Femur (tissue), 1 donor: ENCODE measurements around the gene CPNE5.
"Not testable (repeated sequence)": the region's sequence is repeated elsewhere in the genome, so short reads cannot be mapped to it uniquely, and the experiment has no call there.

ENCODE experiments used
- DNase-seq: peaks from one replicate; pipeline ENCODE4 v3.0.0-alpha.2; 2017

The CPNE5 gene

DNA sequence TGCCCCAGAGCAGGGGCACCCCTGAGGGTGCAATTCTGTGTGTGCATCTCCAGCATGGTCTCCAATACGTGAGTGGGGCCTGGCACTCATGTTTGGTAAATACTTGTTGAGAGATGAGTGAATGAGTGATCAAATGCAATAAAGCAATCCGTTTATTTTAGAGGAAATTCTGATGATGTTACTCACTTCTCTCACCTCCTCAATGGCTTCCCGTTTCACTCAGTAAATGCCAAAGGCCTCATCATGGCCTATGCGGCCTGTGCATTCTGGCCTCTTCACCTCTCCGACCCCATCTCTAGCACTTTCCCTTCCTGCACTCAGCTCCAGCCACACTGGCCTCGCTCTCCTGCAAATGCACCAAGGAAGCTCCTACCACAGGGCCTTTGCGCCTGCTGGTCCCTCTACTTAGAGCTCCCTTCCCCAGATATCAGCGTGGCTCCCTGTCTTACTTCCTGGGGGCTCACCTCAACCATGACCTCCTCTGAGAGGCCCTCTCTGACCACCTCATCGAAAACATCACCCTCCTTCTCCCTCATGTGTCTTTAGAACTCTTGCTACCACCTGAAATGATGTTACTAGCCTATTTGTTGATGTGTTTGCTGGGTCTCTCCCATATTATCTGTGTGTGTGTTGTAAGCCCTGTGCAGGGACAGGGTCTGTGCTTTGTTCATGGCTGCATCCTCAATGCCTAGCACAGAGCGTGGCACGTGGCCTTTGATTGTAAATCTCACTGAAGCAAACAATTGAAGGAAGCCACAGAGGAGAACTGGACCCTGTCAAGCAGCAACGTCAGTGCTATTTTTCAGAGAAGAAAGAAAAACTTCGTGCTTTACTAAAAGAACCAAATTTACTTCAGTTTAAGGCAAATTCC, 99.1 kb downstream of the CPNE5 start:
- no peak for DNase-seq

DNA sequence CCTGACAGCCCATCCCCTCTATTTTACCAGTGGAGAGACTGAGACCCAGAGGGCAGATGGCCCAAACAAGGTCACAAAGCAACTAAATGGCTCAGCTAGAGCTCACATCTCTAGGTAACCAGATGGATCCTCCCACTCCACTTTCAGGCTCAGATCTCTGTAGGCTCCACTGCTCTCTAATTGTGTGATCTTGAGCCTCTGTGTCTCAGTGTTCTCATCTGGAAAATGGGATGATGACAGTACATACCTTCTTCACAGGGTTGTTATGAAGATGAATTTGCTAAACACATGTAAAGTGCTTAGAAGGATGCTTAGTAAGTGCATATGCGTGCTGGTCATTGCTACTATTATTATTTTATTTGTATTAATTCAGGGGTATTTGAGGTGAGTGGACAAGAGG, 101.1 kb downstream of the CPNE5 start:
- DNase-seq: no peak

DNA sequence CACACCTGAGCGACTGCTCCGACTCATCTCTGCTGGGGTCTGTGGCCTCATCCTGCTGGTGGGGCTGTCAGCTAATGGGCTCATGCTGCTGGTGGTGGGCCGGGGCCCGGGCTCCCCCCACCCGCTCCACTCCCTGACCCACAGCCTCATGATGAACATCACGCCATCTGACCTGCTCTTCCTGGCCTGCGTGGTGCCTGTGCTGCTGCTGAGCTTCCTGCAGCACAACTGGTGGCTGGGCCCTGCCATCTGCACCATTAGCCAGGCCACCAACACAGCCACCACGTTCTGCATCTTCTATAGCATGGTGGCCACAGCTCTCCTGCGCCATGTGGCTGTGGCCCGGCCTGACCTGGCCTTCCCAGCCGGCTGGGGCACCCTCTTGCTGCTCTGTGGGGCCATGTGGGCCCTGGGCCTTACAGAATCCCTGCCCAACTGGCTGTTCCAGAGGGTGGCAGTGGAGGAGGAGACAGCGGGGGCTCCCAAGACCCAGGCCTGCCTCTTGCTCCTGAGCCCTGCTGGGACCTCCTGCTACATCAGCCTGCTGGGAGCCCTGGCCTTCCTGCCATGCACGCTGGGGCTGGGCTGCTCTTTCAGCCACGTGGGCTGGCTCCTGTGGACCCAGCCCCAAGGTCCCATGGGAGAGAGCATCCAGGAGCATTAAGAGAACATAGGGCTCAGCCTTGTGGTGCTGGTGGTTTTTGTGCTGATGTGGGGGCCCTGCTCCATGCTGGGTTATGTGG, 102.0 kb downstream of the CPNE5 start:
- no peak for DNase-seq

DNA sequence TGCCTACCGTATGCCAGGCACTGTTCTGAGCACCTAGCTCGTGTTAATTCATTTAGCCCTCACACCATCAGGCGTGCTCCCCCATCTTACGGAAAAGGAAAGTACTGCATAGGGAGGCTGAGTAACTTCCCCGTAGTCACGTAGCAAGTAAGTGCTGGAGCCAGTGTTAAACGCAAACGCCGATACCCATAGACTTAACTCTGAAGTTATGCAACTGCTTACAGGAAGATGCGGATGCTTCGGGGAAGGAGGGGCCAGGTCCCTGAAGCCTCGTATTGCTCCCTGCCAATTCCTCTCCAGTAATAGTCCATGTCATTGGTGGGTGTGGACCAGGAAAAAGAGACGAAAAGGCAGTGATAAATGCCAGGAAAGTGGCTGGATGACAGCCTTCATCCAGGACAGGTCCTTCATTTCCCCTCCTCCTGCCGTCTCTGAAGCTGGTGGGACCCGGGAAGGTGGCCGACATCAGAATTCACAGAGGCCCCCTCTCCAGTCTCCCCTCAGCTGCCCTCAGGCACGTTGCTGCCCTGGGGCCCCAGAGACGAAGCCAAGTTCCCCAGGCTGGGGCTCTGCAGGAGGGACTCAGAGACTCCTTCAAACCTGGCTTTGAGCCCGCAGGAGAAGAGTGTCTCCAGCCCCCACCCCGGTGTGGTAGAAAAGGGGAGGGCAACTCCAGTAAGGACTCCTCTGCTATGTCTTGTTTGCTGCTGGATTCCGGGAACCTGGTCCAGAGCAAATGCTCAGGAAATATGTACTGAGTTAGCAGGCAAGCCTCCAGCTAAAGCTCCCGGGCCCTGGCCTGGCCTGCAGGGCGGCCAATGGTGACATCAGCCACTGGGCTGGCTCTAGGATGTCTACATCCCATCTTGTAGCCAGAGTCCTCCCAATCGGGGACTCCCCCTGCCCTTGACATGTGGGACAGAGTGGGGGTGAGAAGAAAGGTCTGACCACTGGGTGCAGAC, 103.9 kb downstream of the CPNE5 start:
- DNase-seq: peak; percentile 95

DNA sequence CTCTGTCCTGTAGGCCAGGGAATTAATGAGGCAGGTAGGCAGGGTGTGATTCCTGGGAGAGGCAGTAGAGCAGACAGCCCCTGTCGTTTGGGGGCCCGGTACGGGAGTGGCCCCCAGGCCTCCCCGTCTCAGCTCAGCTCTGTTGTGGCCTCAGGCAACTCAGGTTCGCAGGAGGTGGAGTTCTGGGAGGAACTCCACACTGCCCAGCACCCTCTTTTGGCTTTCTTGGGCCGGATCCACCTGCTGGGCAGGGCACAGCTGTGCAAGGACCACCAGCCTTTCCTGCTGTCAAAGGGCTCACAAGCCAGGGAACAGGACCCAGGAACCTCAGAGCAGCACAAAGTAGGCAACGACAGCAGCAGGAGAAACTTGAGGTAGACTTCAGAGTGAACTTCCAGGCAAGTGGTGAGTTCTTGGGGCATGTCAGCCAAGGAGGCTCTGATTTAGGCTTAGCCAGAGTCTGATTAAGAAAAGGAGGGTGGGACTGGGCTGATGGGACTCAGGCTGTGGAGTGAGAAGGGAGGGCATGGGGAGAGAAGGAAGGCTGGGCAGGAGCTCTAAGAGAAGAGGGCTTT, 104.7 kb downstream of the CPNE5 start:
- DNase-seq: no peak

DNA sequence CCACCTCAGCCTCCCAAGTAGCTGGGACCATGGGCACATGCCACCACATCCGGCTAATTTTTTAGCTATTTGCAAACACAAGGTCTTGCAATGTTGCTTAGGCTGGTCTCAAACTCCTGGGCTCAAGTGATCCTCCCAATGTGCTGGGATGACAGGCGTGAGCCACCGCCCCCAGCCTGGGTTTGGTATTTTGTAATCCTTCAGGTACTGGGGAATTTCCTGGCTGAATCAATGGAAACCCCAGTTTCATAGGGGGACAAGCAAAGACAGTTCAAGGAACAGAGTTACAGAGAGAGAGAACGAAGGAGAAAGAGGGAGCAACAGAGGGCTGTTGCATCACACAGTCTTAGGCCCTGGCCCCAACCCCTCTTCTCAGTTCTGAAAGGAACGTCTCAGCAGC, 105.9 kb downstream of the CPNE5 start:
- DNase-seq: no peak

DNA sequence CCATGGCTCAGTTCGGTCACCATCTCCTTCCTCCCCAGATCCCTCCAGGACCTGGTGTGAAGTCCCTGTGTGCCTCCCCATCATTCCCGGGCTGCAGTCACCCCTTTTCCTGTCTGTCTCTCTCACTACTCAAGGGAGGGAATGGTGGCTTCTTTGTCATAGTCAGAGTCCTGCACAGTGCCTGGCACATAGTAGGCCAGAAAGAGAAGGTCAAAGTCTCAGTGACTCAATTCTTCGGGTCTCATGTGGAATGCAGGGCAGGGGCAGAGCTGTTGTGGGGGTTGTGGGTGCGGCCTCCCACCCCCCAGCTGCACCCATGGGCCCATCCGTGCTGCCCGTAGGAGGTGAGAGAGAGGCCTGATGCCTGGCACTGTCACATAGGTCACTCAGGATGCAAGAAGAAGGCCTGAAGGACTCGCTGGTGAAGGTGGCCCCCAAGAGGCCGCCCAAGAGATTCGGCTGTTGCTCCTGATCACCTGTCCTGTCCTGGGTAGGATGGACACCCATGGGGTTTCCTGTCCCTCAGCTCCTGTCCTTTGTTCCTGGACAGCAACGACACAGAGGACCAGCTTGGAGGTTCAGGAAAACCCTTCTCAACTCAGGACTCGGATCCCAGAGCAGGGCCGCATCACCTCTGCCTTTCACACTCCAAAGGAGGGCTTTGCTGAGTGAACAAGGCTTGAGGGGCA, 107.5 kb downstream of the CPNE5 start:
- DNase-seq: no peak

DNA sequence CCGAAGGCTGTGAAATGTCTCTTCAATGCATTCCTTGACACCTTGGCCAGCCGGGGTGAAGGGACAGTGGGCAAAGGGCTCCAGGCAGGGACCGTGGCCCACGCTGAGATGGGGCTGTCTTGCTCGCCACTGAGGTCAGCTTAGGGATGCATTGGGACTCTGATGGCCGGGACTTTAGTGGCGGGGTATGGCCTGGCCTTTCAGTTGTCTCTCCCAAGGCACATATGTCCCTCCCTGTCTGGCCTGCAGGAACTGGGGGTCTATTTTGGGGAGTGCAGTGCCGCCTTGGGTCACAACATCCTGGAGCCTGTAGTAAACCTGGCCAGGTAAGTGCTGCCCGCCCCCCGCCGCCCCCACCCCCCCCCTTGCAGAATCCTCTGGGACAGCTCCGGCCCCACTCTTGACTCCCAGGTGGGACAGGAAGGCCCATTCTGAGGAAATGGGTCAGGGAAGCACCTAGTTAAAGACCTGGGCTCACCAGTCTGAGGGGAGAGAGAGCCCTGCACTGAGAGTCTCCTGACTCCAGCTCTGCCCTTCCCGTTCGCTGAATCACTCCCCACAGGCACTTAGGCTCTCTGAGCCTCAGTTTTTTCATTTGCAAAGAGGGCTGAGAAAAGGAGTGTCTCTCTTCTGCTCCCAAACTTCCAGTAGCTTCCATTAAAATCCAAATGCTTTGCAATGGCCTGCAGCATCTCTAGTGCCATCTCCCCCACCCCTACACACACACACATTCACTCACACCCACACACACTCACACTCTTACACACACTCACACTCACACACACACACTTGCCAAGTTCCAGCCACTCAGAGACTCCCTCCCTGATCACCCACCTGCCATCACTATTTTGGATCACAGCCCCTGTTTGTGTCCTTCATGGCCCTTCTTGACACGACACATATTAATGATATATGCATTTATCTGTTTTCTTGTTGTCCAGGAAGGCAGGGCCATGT, 108.5 kb downstream of the CPNE5 start:
- DNase-seq: no peak

DNA sequence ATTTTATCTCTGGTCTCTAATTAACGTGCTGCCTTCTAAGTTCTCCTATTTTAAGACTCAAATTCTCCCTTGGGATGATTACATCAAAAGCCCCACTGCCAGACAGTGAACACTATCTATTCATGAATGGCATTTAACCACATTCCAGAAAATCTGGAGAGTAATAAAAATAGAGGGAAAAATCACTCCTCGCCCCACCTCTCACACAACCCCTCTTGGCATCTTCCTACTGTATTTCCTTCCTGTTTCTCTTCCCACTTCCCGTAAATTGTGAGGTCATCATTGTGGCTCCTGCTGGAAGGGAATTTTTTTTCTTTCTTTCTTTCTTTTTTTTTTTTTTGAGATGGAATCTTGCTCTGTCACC, 110.1 kb downstream of the CPNE5 start:
- DNase-seq: no peak

DNA sequence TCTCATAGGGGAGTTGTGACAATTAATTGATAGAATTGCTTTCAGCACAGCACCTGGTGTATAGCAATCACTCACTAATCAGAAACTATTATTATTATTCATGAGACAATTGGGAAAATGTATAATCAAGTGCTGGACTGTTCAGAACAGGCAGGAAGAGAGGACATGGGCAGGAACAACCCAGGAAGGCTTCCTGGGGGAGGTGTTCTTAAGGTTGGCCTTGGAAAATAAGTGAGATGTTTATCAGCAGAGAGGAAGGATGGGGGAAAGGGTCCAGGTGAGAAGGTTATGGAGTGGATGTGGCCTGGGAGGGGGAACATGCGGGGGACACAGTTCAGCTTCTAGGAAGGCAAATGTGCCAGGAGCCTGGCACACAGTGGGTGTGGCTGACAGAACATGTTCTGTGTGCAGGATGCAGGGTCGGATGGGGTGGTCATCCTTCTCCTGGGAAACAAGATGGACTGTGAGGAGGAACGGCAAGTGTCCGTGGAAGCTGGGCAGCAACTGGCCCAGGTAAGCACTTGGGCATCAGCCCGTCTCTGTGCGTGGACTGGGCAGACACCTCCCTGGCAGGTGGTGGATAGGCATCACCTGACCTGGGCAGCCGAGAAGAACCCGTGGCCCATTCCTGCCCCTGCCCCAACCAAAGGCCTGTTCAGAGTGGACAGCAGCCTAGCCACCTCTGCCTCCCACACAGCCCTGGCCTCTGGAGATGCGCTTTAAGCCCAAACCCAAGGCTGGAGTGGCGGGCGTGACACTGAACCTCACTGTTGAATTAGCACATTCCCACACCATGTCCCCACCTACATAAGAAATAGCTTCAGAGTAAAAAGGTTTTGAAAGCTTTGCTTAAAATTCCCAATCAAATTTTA, 110.7 kb downstream of the CPNE5 start:
- no peak for DNase-seq

DNA sequence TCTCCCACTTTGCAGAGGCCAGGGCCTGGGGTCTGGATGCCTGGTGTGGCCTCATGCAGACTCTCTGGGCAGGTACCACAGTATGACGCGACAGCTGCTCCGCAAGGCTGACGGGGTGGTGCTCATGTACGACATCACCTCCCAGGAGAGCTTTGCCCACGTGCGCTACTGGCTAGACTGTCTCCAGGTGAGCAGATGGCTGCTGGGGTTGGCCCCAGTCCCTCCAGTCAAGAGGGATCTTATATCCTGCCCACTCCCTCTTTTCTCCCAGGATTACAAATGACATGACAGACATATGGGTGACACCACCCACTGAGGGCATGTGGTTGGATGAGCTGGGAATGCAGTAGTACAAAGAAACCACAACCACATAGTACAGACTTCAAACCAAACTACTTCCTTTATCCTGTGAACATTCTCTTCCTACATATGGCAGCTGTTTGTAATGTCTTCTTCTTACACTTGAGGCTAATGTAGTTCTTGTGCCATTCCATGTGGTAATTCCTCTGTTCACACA, 111.7 kb downstream of the CPNE5 start:
- DNase-seq: no peak

DNA sequence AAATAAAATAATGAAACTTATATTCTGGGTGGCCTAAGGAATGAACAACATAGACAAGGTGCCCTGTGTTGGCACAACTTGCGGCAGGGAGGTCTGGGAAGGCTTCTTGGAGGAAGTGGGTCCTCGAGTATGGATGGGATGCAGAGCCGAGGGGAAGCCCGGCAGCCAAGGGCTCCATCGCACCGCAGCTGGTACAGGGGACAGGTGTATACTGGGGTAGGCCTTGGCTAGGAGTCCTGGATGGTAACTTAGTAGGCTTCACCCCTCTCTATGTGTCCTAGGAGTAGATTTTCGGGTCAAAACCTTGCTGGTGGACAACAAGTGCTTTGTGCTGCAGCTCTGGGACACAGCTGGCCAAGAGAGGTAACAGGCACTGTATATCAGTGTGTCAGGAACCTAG, 113.7 kb downstream of the CPNE5 start:
- DNase-seq: no peak

DNA sequence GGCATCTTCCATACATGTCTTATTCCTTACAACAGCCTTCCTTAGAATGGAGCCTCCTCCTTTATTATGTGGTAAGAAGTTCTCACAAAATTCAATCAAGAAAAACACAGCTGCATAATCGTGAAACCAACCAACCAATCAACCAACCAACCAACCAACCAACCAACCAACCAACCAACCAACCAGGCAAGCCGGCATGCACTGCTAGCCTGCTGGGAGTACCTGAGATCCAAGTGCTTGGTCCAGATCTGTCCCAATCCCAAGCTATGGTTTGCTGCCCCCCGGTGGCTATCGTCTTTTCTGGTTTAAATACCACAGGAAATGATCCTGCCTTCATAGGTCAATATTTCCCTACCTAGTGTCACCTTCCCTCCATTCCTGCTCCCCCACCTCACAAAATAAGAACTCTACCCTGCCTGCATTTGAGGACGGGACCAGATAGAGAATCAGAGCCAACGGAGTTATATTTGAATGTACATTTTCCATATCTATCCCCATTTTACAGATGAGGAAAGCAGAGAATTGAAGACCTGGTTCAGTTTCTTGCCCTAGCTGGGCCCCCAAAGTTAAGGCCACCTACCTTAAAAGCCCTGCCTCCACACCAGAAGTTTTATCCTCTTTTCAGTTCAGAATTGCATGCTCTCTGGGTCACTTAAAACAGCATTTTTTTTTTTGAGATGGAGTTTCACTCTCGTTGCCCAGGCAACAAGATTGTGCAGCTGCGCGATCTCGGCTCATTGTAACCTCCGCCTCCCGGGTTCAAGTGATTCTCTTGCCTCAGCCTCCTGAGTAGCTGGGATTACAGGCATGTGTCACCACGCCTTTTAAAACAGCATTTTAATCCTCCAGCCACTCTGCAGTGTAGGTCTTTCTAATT, 114.5 kb downstream of the CPNE5 start:
- DNase-seq: no peak

DNA sequence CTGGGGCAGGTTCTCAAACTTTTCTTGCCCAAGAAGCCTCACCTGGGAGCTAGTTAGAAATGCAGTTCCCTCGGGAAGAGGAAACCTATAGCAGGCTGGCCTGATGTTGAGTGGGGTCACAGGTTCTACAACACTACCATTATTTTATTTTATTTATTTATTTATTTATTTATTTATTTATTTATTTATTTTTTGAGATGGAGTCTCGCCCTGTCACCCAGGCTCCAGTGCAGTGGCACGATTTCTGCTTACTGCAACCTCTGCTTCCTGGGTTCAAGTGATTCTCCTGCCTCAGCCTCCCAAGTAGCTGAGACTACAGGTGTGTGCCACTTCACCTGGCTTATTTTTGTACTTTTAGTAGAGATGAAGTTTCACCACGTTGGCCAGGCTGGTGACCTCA, 115.3 kb downstream of the CPNE5 start:
- DNase-seq: not testable (repeated sequence)

DNA sequence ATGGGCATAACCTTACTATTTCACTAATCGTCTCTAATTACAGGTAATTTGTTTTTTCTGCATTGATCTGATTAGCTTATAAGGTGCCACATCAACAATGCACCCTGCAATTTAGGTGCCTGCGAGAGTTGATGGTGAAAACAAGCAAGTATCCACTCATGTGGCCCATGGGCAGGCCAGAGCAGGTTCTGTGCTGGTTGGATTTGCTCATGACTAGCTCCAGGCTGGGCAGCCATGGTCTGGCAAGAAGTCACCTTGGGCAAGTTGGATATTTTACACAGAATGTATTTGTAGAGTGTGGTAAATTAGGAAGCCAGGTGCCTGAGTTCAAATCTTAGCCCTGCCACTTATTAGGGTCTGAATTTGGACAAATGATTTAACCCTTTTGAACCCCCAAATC, 116.4 kb downstream of the CPNE5 start:
- no peak for DNase-seq

DNA sequence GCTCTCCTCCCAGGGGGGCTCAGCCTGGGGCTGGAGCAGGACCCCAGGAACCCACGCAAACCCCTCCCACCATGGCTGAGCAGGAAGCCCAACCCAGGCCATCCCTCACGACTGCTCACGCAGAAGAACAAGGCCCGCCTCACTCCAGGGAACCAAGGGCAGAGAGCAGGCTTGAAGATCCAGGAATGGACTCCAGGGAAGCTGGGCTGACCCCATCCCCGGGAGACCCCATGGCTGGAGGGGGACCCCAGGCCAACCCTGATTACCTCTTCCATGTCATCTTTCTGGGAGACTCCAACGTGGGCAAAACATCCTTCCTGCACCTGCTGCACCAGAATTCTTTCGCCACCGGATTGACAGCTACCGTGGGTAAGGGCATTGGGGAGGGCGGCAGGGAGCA, 116.9 kb downstream of the CPNE5 start:
- no peak for DNase-seq

DNA sequence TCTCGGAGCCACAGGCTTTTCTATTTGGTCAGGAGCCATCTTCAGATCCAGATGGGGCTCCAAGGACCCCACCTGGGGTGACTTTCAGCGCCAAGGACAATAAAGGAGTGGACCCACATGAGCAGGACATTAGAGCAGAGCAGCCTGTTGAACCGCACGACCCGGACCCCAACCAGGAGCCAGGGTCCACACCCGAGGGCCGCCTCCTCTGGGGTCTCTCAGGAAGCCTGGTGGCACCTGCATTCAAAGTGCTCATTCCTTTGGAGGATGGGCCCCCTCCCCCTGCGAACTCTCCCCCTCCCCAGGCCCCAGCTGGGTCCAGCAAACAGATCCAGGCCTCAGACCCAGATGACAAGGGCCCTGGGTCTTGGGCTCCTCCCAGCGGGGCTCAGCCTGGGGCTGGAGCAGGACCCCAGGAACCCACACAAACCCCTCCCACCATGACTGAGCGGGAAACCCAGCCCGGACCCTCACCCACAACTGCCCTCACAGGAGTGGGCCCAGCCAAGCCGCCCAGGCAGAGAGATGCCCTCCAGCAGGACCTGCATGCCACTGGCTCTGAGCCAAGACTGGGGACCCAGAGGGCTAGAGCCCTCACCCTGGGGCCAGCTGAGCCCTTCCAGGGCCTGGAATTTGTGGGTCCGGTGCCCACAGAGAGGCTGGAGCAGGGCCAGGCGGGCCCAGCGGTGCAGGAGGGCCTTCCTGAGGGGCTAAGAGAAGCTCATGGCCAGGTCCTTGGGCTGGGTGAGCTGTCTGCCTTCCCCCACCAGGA, 117.7 kb downstream of the CPNE5 start:
- DNase-seq: no peak
